Measurements from ENCODE around the gene DCAF12L1.

DCAF12L1 gene

DNA sequence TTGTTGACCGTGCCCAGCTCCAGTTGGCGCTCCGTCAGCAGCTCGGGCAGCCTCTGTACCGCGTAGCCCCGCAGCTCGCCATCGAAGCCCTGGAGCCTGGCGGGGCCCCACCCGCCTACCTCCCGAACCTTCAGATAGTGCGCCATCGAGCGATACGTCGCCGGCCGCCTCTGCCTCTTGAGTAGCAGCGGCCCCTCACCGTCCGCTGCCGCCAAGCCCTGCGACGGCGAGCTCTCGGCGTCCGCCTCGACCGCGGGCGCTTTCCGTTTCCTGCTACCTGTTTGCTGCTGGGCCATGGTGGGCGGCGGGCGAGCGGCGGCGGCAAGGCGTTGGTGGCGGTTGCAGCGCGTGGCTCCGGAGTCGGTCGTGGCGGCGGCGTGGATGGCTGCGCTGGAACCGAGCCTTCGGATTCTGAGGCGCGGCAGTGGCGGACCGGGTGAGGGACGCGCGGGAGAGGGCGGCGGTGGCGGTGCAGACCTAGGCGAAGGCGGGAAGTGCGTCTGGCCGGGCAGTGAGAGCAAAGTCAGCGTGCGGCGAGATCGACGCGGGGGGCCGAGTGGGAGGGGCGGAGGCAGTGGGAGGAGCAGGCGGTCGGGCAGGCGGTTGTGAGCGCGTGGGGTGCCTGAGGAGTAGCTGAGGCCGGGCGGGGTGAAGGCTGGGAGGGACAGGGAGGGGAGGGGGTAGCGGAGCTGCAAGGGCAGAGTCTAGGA lies at the start of gene DCAF12L1:
DCAF12L1 (minus strand) TSS at position 502 of the 710 bp plus-strand sequence; CDS start at position 296, 206 bp downstream.
- DNase-seq: no peak

DNA sequence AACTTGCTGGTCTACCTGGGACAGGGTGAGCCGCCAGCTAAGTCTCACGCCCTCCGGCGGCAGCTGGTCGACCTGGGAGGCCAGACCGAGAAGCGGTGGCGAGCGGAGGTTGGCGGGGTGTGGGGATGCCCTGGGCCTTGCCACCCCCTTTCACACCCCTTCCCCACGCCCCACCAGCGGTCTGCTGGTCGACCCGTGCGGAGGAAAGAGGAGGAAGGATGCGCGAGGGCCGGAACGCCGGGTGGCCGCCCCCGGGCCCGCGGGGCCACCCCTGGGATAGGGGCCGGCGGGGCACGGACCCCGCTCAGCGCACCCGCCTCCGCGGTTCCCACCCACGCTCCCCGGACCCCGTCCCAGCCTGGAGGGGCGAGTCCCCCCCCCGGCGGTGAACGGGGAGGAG lies 28.3 kb upstream of the DCAF12L1 start:
- DNase-seq: no peak

DNA sequence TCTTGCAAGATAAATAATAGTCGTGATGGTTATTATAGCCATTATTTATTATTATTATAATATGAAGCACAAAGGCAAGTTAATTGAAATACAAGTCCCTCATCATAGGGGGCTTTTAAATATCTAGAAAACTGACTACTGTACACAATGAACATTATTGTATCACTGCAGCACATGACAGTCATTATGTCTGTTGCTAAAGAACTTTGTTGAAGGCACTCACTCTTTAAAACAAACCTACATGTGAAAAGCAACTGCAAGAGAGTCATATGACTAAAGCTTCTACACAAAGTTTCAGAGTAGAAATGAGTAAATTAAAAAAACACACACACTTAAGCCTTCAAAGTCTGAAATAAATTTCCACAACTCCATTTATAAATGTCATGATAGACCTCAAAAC lies 23.3 kb upstream of the DCAF12L1 start:
- no peak for DNase-seq

GRCh38 chrX:126557151-126557550 lies 4.5 kb upstream of the DCAF12L1 start:
- DNase-seq: no peak

DNA sequence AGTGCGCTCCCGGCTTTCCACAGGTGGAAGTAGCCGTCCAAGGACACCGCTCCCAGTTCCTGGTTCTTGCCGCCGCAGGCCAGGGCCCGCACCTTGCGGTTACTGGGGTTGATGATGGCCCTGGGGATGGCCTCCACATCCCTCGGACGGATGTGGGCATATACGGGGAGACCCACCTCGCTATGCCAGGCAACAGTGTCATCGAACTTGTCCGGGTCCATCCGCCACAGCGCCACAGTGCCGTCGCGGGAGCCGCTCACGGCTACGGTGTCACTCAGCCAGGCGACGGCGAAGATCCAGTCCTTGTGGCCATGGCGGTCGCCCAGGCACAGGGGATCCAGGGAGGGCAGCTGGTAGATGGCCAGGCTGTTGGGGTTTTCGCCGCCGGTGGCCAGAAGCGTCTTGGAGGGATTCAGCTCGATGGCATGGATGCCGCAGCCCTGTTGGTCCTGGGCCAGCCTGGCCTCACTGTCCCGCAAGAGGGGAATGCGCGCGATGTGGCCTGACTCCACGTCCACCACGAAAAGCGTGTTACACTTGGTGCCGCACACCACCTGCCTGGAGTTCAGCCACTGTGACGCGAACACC lies 795 bp downstream of the DCAF12L1 start:
- no peak for DNase-seq

DNA sequence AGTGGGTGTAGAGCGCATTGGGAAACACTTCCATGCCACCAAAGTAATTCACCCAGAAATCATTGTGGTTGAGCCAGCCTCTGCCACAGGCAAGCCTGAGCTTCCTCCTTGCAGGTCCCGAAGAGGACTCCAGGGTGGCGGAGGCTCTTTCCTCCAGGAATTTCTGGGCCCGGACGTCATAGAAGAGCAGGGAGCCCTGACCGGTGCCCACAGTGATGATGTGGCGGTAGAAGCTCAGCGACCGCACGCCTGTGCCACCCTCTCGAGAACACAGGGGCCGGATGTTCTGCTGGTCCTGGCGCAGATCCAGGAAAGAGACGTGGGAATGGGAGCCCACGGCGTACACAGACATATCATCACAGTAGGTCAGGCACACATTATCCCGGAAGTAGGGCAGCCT lies 1.3 kb downstream of the DCAF12L1 start:
- DNase-seq: no peak

- DNase-seq: no peak
Observed at GRCh38 chrX:126550816-126551215, 1.8 kb downstream of the DCAF12L1 start.

- DNase-seq: no peak
Observed at GRCh38 chrX:126509923-126510322, 42.7 kb downstream of the DCAF12L1 start.
